Endodermal cell (in vitro differentiated cells): ENCODE measurements around the gene RAD9A. TPM values are rescaled to one million over a fixed set of nuclear protein-coding genes. Genes with fewer than 3 reads are reported as not detected.
A peak's percentile ranks its signal among the peaks of the same experiment; 100 is the strongest.
"Not testable (repeated sequence)": the region's sequence is repeated elsewhere in the genome, so short reads cannot be mapped to it uniquely, and the experiment has no call there.

Experiments used
- DNase-seq: peaks from one replicate; pipeline ENCODE4 v3.0.0-alpha.2; 2017
- H3K27ac ChIP-seq: 2 replicates; pipeline ENCODE4 v1.5.1; 2013; ENCODE audit warnings: mild to moderate bottlenecking, low read depth, low read length, moderate library complexity
- H3K27me3 ChIP-seq: 2 replicates; pipeline ENCODE4 v1.6.1; 2013; ENCODE audit warnings: mild to moderate bottlenecking, low read length, moderate library complexity; ENCODE audit not compliant: insufficient read depth, control insufficient read depth, poor library complexity, severe bottlenecking
- H3K36me3 ChIP-seq: 2 replicates; pipeline ENCODE4 v1.7.0; 2013; ENCODE audit warnings: mild to moderate bottlenecking, low read length, moderate library complexity; ENCODE audit not compliant: control insufficient read depth, insufficient read depth
- H3K4me1 ChIP-seq: one replicate; pipeline ENCODE4 v1.7.0; 2013; ENCODE audit warnings: low read length; ENCODE audit not compliant: control insufficient read depth, insufficient read depth
- H3K4me3 ChIP-seq: 2 replicates; pipeline ENCODE4 v1.5.1; 2013; ENCODE audit warnings: mild to moderate bottlenecking, low read length, moderate library complexity
- H3K9ac ChIP-seq: 2 replicates; pipeline ENCODE4 v1.6.1; 2013; ENCODE audit warnings: mild to moderate bottlenecking, low read length, moderate library complexity; ENCODE audit not compliant: poor library complexity, severe bottlenecking; ENCODE audit errors: extremely low read depth
- H3K9me3 ChIP-seq: 2 replicates; pipeline ENCODE4 v1.6.1; 2013; ENCODE audit warnings: mild to moderate bottlenecking, low read length, moderate library complexity; ENCODE audit not compliant: control insufficient read depth
- H3K27ac Mint-ChIP-seq: 2 replicates; pipeline ENCODE4 v1.8.0; 2020; ENCODE audit warnings: mixed read lengths
- H3K27me3 Mint-ChIP-seq: 2 replicates; pipeline ENCODE4 v1.8.0; 2021; ENCODE audit warnings: mild to moderate bottlenecking, mixed read lengths; ENCODE audit not compliant: insufficient read depth
- H3K36me3 Mint-ChIP-seq: 2 replicates; pipeline ENCODE4 v1.8.0; 2020; ENCODE audit warnings: low read depth, mixed read lengths
- H3K4me1 Mint-ChIP-seq: 2 replicates; pipeline ENCODE4 v1.8.0; 2020; ENCODE audit warnings: mixed read lengths
- H3K4me3 Mint-ChIP-seq: 2 replicates; pipeline ENCODE4 v1.8.0; 2020; ENCODE audit warnings: mild to moderate bottlenecking, moderate library complexity, mixed read lengths
- H3K9me3 Mint-ChIP-seq: 2 replicates; pipeline ENCODE4 v1.8.0; 2020; ENCODE audit warnings: mild to moderate bottlenecking, mixed read lengths
- CTCF ChIP-seq: fragments of 200-600 bp; sonication (generic); conservative IDR thresholded peaks from 2 replicates; pipeline ENCODE4 v1.5.0; 2021; ENCODE audit warnings: antibody characterized with exemption, mild to moderate bottlenecking
- whole genome bisulfite sequencing, 2 experiments: methylation state at CpG; one replicate each; pipeline versions ENCODE4 v1.1.5 to v1.1.7; 2013; ENCODE audit warnings: missing lambda C conversion rate in 2 of 2, mixed read lengths in 1 of 2; ENCODE audit not compliant: insufficient coverage in 1 of 2, insufficient read length in 1 of 2; 5-methylcytosine and 5-hydroxymethylcytosine counted together
- total RNA-seq, 2 donors: library from RNA; stranded (reverse); fragmentation: NEBNext Ultra II Directional in 1 of 2; extraction: Animal tissue kit (Norgen Biotek cat#: 25700) in 1 of 2; gene quantifications; 2 replicates in 1 of 2; 3 replicates in 1 of 2; pipeline ENCODE4 v1.2.1, GENCODE V29; 2021

Gene RAD9A
- total RNA-seq, 2 donors from 2014 or later, result 28.3 to 41.4 TPM

GRCh38 chr11:67423466-67423865 lies 31.7 kb downstream of the RAD9A start:
- Histone ChIP-seq H3K27me3 (peaks cover 5% of the 10 kb centered on the region), H3K9me3 (no peaks in the 10 kb centered on the region), H3K4me3 (no peak overlapping the region), H3K4me1 (peaks cover 3% of the 10 kb centered on the region), H3K27ac (no peak overlapping the region), H3K9ac (no peak overlapping the region), H3K36me3 (no peaks in the 10 kb centered on the region)
- H3K9me3 Mint-ChIP-seq, result no peaks in the 10 kb centered on the region
- peaks cover 3% of the 10 kb centered on the region for H3K4me1 Mint-ChIP-seq
- TF ChIP-seq CTCF, result no peak
- 92 to 96% methylated on average over 11 to 13 of the region's 13 CpGs for WGBS, 2 experiments
- no peak overlapping the region for H3K27ac Mint-ChIP-seq
- peaks cover 3% of the 10 kb centered on the region for H3K27me3 Mint-ChIP-seq
- no peaks in the 10 kb centered on the region for H3K36me3 Mint-ChIP-seq
- H3K4me3 Mint-ChIP-seq, result no peak overlapping the region
- DNase-seq, result no peak

GRCh38 chr11:67423891-67424613 lies 32.3 kb downstream of the RAD9A start:
- Mint-ChIP-seq H3K27ac (no peak overlapping the region), H3K4me3 (no peak overlapping the region), H3K27me3 (peaks cover 3% of the 10 kb centered on the region), H3K9me3 (no peaks in the 10 kb centered on the region), H3K36me3 (no peaks in the 10 kb centered on the region), H3K4me1 (peaks cover 3% of the 10 kb centered on the region)
- peaks cover 5% of the 10 kb centered on the region for H3K27me3 ChIP-seq
- peaks cover 3% of the 10 kb centered on the region for H3K4me1 ChIP-seq
- H3K9ac ChIP-seq, result no peak overlapping the region
- 93 to 94% methylated on average over 26 to 34 of the region's 34 CpGs for WGBS, 2 experiments
- no peak for TF ChIP-seq CTCF
- no peaks in the 10 kb centered on the region for H3K9me3 ChIP-seq
- H3K4me3 ChIP-seq, result no peak overlapping the region
- no peak overlapping the region for H3K27ac ChIP-seq
- no peaks in the 10 kb centered on the region for H3K36me3 ChIP-seq
- DNase-seq, result no peak

- H3K27me3 ChIP-seq, H3K4me1 Mint-ChIP-seq, H3K4me1 ChIP-seq, H3K9me3 ChIP-seq, DNase-seq, H3K27ac ChIP-seq, H3K27me3 Mint-ChIP-seq, H3K9me3 Mint-ChIP-seq, H3K9ac ChIP-seq: not testable (repeated sequence)
- Mint-ChIP-seq H3K27ac (peak overlapping the region; percentile 72), H3K4me3 (peak overlapping the region; percentile 83), H3K36me3 (peaks cover 12% of the 10 kb centered on the region)
- Histone ChIP-seq H3K4me3 (peak overlapping the region; percentile 99), H3K36me3 (peaks cover 21% of the 10 kb centered on the region)
- WGBS, 2 experiments, result 92 to 95% methylated on average over 17 to 19 of the region's 19 CpGs
These were observed 35.6 kb downstream of the RAD9A start for GRCh38 chr11:67427364-67427859.
